Peyer's patch (tissue), 4 donors: ENCODE results near the gene MEF2C.

Experiments used
- POLR2A ChIP-seq, 2 donors: fragments of 450-650 bp; IDR thresholded peaks; one replicate each; pipeline ENCODE4 v1.5.1; 2017; ENCODE audit warnings: antibody characterized with exemption in 2 of 2, mild to moderate bottlenecking in 2 of 2, moderate library complexity in 2 of 2
- TF ChIP-seq, protein P1 (sequence below), 6 experiments: fragments of 450-650 bp in 4 of 6; fragments of 200-600 bp in 2 of 6; sonication (generic) in 1 of 6; IDR thresholded peaks; one replicate each; pipeline ENCODE4 v1.5.1; 2017 to 2019; ENCODE audit warnings: antibody characterized with exemption in 6 of 6, mild to moderate bottlenecking in 3 of 6, moderate library complexity in 1 of 6

DNA sequence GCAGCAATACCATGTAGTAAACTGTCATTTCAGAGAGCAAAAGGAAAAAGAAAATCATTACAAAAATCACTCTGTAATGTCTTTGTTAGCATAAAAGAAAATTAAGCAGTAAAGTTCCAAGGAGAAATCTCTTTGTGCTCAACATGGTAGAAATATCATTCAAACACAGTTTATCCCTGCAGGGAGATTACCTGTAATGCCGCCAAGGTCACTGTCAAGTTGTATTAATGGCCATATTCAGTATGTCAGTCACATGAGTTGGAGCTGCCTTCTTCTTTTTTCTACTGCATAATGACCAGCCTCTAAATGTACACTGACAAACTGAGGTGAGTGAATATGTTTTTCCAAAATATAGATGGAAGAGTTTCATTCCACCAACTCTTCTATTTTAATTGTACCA lies 36.5 kb downstream of the MEF2C start:
- TF ChIP-seq POLR2A (IDR thresholded peaks at IDR 0.05), result no peak
- TF ChIP-seq, protein P1, sequence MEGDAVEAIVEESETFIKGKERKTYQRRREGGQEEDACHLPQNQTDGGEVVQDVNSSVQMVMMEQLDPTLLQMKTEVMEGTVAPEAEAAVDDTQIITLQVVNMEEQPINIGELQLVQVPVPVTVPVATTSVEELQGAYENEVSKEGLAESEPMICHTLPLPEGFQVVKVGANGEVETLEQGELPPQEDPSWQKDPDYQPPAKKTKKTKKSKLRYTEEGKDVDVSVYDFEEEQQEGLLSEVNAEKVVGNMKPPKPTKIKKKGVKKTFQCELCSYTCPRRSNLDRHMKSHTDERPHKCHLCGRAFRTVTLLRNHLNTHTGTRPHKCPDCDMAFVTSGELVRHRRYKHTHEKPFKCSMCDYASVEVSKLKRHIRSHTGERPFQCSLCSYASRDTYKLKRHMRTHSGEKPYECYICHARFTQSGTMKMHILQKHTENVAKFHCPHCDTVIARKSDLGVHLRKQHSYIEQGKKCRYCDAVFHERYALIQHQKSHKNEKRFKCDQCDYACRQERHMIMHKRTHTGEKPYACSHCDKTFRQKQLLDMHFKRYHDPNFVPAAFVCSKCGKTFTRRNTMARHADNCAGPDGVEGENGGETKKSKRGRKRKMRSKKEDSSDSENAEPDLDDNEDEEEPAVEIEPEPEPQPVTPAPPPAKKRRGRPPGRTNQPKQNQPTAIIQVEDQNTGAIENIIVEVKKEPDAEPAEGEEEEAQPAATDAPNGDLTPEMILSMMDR (IDR thresholded peaks at IDR 0.05), result no peak
